ENCODE measurements around the gene CIDEB.
A peak's percentile ranks its signal among the peaks of the same experiment; 100 is the strongest.
"Not testable (repeated sequence)": the region's sequence is repeated elsewhere in the genome, so short reads cannot be mapped to it uniquely, and the experiment has no call there.

The CIDEB gene

DNA sequence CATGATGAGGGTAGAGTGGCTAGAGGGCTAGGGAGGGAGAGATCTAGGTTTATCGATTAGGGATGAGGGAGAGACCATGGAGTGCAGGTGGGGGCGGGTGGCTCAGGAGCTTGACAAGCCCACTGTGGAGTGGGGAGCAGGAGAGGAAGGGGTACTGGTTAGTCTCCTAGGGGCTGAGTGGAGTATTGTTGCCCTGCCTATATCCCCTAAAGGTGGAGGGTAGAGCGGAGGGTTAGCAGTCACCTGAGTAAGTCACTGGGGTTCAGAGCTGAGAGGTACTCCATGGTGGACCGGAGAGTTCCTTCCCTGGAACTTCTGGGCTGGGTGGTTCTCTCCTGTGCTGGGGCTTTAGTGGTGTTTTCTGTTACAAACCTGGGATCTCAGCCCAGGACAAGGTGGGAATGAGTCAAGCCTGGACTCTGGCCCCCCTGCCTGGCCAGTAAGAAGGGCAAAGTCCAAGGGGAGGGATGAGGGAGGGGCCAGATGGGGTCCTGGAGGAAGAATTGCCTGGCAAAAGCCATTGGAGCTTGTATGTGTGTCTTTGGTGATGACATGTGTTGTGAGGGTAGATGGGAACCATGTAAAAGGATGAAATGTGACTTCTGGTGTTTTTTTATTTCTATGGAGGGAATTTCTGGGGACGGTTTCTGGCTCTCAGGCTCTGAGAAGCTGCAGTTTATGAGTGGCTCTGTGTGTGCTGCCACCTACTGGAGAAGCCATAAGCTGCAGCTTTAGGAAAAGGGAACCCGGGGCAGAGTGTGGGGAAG lies at the start of gene CIDEB:
TSS of gene CIDEB (minus strand) at position 403 of the 767 bp plus-strand sequence. CDS start at position 284, 119 bp downstream.
- no peak for DNase-seq (ENCODE audit: low read depth)

DNA sequence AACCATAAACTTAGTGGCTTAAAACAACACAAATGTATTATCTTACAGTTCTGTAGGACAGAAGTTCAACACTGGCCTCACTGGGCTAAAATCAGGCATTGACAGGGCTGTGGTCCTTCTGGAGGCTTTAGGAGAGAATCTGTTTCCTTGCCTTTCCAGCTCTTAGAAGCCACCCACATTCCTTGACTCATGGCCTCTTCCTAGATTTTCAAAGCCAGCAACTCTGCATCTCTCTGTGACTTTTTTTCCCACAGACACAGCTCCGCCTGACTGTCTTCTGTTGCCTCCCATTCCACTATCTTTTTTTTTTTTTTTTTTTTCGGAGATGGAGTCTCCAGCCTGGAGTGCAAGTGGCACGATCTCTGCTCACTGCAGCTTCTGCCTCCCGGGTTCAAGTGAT lies 48.4 kb upstream of the CIDEB start:
- no peak for DNase-seq (ENCODE audit: low read depth)

GRCh38 chr14:24355009-24355408 lies 47.2 kb upstream of the CIDEB start:
- no peak for DNase-seq (ENCODE audit: low read depth)

- not testable (repeated sequence) for DNase-seq (ENCODE audit: low read depth)
Observed at GRCh38 chr14:24354482-24354825, 46.7 kb upstream of the CIDEB start.

DNA sequence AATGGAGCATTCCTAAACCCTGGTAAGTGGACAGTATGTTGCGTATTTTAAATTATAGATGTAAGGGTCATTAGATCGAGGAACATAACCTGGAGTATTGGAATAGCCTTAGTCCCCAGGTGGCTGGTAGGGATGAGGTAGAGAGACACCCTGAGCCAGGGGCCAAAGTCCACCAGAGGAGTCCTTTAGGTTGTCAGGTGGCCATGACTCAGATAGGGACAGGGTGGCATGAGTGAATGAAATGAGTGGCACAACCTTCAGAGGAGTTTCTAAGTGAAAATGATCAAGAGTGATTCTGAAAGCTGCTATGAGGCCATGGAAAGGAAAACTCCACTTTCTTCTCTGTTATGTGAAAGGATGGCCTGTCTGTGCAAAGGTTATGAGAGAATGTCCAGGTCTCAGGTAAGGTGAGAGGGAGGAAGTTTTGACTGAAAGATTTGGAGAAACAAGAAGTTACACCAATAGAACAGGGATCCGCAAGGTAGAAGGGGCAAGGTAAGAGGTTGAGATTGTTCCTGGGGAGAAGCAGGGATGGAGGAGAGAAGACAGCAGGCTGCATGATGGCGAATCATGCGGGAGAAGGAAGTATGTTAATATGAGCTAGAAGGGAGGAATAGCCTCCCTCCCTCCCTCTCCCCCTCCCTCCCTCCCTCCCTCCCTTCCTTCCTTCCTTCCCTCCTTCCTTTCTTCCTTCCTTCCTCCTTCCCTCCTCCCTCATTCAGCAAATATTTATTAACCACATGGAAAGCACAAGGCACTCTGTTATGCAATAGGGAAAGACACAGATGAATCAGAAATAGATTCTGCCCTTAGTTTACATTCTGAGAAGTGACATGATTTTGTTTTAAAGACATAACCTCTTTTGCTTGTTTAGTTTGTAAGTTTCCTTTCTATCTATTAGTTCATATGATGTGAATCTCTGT lies 46.0 kb upstream of the CIDEB start:
- DNase-seq (ENCODE audit: low read depth), result peak; percentile 53

GRCh38 chr14:24351517-24351916 lies 43.7 kb upstream of the CIDEB start:
- no peak for DNase-seq (ENCODE audit: low read depth)

GRCh38 chr14:24349742-24350141 lies 42.0 kb upstream of the CIDEB start:
- no peak for DNase-seq (ENCODE audit: low read depth)

DNA sequence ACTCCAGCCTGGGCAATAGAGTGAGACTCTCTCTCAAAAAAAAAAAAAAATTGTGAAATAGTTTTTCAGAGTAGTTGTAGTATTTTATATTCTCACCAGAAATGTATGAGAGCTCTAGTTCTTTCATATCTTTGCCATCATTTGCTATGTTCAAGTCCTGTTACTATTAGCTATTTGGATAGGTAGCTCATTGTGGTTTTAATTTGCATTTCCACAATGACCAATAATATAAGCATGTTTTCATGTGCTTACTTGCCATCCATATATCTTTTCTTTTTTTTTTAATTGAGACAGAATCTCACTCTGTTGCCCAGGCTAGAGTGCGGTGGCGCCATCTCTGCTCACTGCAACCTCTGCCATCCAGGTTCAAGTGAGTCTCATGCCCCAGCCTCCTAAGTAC lies 40.4 kb upstream of the CIDEB start:
- no peak for DNase-seq (ENCODE audit: low read depth)

GRCh38 chr14:24347134-24347533 lies 39.4 kb upstream of the CIDEB start:
- DNase-seq (ENCODE audit: low read depth), result no peak

GRCh38 chr14:24343795-24344660 lies 36.3 kb upstream of the CIDEB start:
- DNase-seq (ENCODE audit: low read depth), result no peak

- DNase-seq (ENCODE audit: low read depth), result no peak
Observed at GRCh38 chr14:24342889-24343288, 35.1 kb upstream of the CIDEB start.

GRCh38 chr14:24340606-24341005 lies 32.8 kb upstream of the CIDEB start:
- no peak for DNase-seq (ENCODE audit: low read depth)

- no peak for DNase-seq (ENCODE audit: low read depth)
Observed at GRCh38 chr14:24339284-24340151, 31.7 kb upstream of the CIDEB start, which contains the start of gene RIPK3. RIPK3 (minus strand) TSS chr14:24339991; CDS start chr14:24339826, 165 bp downstream.

DNA sequence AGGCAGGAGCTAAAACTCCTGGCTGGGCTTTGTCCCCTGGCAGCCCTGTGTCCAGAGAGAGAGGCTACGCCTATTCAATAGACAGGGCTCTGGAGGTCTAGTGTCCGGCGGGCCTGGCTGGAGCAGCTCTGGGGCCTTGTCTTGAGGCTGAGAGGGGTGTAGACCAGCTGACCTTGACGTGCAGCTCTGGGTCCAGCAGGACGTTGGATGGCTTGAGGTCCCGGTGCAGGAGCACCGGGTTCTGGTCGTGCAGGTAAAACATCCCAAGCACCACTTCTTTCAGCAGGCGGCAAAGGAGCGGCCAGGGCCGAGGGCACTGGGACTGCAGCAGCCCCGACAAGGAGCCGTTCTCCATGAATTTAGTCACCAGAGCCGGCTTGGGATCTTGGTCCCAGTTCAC lies 31.1 kb upstream of the CIDEB start:
- no peak for DNase-seq (ENCODE audit: low read depth)

- DNase-seq (ENCODE audit: low read depth), result no peak
Observed at GRCh38 chr14:24337824-24338175, 30.0 kb upstream of the CIDEB start.

- no peak for DNase-seq (ENCODE audit: low read depth)
Observed at GRCh38 chr14:24337144-24337823, 29.5 kb upstream of the CIDEB start.

DNA sequence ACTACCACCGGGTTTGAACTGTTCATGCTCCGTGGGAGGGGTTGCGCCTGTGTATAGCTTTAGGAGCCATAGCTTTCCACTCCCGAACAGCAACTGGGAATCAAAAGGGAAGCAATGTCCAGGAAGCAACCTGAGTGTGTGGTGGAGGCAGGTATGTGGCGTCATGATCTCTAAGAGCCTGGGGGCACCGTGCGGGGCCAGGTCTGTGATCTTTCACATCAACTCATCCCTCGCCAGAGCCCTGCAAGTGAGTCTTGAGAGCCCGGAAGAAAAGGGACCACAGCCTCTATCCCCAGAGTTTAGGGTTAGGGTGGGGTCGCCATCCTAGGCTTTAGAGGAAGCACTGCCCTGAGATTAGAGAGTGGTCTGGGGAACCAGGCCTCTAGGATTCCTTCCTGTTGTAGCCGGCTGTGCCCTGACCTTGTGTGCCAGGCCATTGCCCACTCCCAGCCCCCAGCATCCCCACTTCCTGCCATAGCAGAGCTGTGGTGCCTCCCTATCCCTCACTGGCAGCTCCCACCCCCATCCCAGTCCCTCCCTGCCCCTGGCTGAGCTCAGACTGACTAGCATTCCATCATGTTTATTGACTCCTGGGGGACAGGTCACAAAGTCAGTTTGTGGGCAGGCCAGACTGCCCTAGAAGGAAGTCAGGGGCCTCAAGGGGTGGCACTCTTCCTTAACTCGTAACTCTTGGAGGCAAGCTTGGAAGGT lies 27.8 kb upstream of the CIDEB start:
- no peak for DNase-seq (ENCODE audit: low read depth)

DNA sequence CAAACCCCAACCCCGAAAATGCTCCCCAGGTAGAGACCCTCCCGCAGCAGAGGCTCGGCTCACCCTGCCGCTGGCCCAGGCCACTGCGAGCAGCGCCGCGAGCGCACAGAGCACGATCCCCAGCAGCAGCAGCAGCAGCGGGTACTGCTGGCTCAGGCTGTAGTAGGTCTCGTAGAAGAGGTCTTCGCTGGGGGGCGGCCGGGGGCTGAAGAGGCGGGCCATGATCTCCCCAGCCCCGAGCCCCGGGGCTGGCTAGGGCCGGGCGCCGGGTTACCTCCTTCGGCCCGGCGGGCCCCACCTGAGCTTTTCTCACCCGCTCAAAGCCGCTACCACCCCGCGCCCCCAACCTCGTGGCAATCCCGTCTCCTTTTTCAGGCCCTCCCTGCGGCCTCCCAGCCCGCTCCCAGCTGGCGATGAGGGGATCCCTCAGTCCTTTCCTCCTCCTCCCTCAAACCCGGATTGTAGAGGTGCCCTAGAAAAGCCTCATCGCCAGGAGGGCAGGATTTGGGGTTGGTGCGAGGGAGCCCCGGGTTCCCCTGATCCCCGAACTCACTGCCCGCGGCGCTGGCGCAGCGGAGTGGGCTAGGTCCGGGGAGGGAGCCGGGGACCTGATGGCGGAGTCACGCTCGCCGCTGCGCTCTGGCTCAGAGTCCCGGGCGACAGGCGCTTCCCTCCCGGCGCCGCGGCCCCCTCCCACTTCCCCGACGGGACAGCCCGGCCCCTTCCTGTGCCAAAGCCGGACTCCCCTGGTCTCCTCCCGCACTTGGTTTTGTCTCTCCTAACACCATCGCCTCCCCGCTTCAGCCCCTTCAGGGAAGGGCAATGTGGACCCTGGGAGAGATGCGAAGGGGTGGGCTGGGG lies 26.9 kb upstream of the CIDEB start, which contains the start of gene ADCY4:
TSS of gene ADCY4 (minus strand) at position 641 of the 861 bp plus-strand sequence. CDS start at position 222, 419 bp downstream.
- no peak for DNase-seq (ENCODE audit: low read depth)
